ENCODE data around the gene PITPNC1.

- TF ChIP-seq, protein P1, sequence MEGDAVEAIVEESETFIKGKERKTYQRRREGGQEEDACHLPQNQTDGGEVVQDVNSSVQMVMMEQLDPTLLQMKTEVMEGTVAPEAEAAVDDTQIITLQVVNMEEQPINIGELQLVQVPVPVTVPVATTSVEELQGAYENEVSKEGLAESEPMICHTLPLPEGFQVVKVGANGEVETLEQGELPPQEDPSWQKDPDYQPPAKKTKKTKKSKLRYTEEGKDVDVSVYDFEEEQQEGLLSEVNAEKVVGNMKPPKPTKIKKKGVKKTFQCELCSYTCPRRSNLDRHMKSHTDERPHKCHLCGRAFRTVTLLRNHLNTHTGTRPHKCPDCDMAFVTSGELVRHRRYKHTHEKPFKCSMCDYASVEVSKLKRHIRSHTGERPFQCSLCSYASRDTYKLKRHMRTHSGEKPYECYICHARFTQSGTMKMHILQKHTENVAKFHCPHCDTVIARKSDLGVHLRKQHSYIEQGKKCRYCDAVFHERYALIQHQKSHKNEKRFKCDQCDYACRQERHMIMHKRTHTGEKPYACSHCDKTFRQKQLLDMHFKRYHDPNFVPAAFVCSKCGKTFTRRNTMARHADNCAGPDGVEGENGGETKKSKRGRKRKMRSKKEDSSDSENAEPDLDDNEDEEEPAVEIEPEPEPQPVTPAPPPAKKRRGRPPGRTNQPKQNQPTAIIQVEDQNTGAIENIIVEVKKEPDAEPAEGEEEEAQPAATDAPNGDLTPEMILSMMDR (IDR thresholded peaks at IDR 0.05), result no peak
- no peak for TF ChIP-seq EP300 (IDR thresholded peaks at IDR 0.05)
These were observed 278.5 kb downstream of the PITPNC1 start for GRCh38 chr17:67655478-67656148.

All from gastroesophageal sphincter (tissue), 3 donors.